T-cell (primary cell): ENCODE measurements around the gene RBM8A. TPM values are rescaled to one million over a fixed set of nuclear protein-coding genes. Genes with fewer than 3 reads are reported as not detected.

ENCODE experiments used
- ATAC-seq, 4 experiments: fragments of 200-7000 bp in 3 of 4; fragments of 150-1000 bp in 1 of 4; cut with Tn5 transposase; replicated peaks in 1 of 4; 1 replicate in 3 of 4; 2 replicates in 1 of 4; pipeline ENCODE4 v1.10.0; 2021; ENCODE audit warnings: moderate library complexity in 3 of 4, mild to moderate bottlenecking in 2 of 4, moderate number of reproducible peaks in 1 of 4
- CTCF ChIA-PET, 2 donors: fragments of 300-600 bp; sonication (Branson Sonifier 250); formaldehyde crosslinking; loops; one replicate each; lab custom pipeline; 2022; ENCODE audit warnings: antibody characterized with exemption in 2 of 2; lab: Charles Lee
- POLR2A ChIA-PET, 2 donors: fragments of 300-600 bp; sonication (Branson Sonifier 250); formaldehyde crosslinking; loops; one replicate each; lab custom pipeline; 2022; ENCODE audit warnings: antibody characterized with exemption in 2 of 2; lab: Charles Lee
- DNase-seq, 35 experiments: peaks; one replicate each; pipeline versions ENCODE4 v3.0.0 to v3.0.0-alpha.2; 2013 to 2023
- H3K27ac ChIP-seq: one replicate; pipeline ENCODE4 v1.5.1; 2013; ENCODE audit warnings: low read length
- H3K27me3 ChIP-seq, 2 experiments: replicated peaks in 1 of 2; 1 replicate in 1 of 2; 2 replicates in 1 of 2; pipeline versions ENCODE4 v1.6.1 to v1.7.0; 2013; ENCODE audit warnings: low read length in 1 of 2, mixed read lengths in 1 of 2; ENCODE audit not compliant: control insufficient read depth in 2 of 2, insufficient read depth in 2 of 2; ENCODE audit errors: extremely low read depth in 1 of 2
- H3K36me3 ChIP-seq, 2 donors: 1 replicate in 1 of 2; 2 replicates in 1 of 2; pipeline versions ENCODE4 v1.6.1 to v1.7.0; 2013; ENCODE audit warnings: low read length in 1 of 2; ENCODE audit not compliant: control insufficient read depth in 2 of 2, insufficient read depth in 1 of 2; ENCODE audit errors: extremely low read depth in 1 of 2
- H3K4me1 ChIP-seq, 2 experiments: 1 replicate in 1 of 2; 2 replicates in 1 of 2; pipeline versions ENCODE4 v1.6.1 to v1.7.0; 2013; ENCODE audit warnings: low read length in 2 of 2, mixed read lengths in 1 of 2; ENCODE audit not compliant: insufficient read depth in 2 of 2, control insufficient read depth in 1 of 2; ENCODE audit errors: extremely low read depth in 1 of 2
- H3K4me3 ChIP-seq, 2 donors: 1 replicate in 1 of 2; 2 replicates in 1 of 2; pipeline versions ENCODE4 v1.5.1 to v1.7.0; 2013; ENCODE audit warnings: mild to moderate bottlenecking in 2 of 2, low read length in 1 of 2, moderate library complexity in 1 of 2; ENCODE audit not compliant: control insufficient read depth in 1 of 2; ENCODE audit errors: extremely low read depth in 1 of 2
- H3K9me3 ChIP-seq: 2 replicates; pipeline ENCODE4 v1.7.0; 2013
- H3K27ac Mint-ChIP-seq, 2 donors: one replicate each; pipeline ENCODE4 v1.8.0; 2020 to 2021; ENCODE audit warnings: mild to moderate bottlenecking in 2 of 2, mixed read lengths in 2 of 2
- H3K27me3 Mint-ChIP-seq, 2 donors: one replicate each; pipeline ENCODE4 v1.8.0; 2021 to 2022; ENCODE audit warnings: mixed read lengths in 2 of 2
- H3K36me3 Mint-ChIP-seq: one replicate; pipeline ENCODE4 v1.8.0; 2021; ENCODE audit warnings: mixed read lengths
- H3K4me1 Mint-ChIP-seq, 3 donors: one replicate each; pipeline ENCODE4 v1.8.0; 2020 to 2022; ENCODE audit warnings: mixed read lengths in 3 of 3, mild to moderate bottlenecking in 1 of 3
- H3K4me3 Mint-ChIP-seq, 3 donors: one replicate each; pipeline ENCODE4 v1.8.0; 2020 to 2022; ENCODE audit warnings: mild to moderate bottlenecking in 3 of 3, mixed read lengths in 3 of 3, moderate library complexity in 3 of 3
- H3K9me3 Mint-ChIP-seq, 3 donors: one replicate each; pipeline ENCODE4 v1.8.0; 2020 to 2022; ENCODE audit warnings: mixed read lengths in 3 of 3
- WGBS: methylation state at CpG from one replicate; pipeline ENCODE4 v1.1.5; 2013; ENCODE audit warnings: missing lambda C conversion rate; ENCODE audit not compliant: insufficient coverage; 5-methylcytosine and 5-hydroxymethylcytosine counted together
- total RNA-seq, 35 experiments: library from RNA in 6 of 35; stranded (reverse) in 6 of 35; fragments of 120-200 nt in 1 of 35; gene quantifications; one replicate each; pipeline versions ENCODE4 v1.2.1 to v1.2.4 and lab custom pipeline; 2013 to 2026

RBM8A gene
- total RNA-seq, 5 donors from 2014 or later (not counting 1 experiment from before 2014, with no cell fraction given) = 124 to 153 (median 130) TPM

DNA sequence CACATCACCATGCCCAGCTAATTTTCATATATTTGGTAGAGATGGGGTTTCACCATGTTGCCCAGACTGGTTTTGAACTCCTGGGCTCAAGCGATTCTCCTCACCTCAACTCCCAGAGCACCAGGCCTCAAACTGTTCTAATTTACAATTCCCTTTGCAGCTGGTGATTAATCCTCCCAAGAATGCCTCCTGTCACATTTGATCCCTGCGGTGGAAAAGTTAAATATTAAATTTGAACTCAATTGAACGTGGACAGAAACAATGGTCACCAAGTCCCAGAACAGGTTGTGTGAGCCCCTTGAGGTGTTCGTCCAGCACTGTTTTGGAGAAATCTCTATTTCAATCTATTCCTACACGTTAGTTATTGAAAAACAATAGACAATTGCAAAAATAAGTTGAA, 39.7 kb downstream of the RBM8A start:
- Mint-ChIP-seq H3K4me1 (peaks cover 12 to 20% (median 16%) of the 10 kb centered on the region in 3 donors), H3K27ac (no peak overlapping the region), H3K4me3 (peak overlapping the region in 2 of 3 donors; percentile 17 to 73), H3K27me3 (peaks cover 17 to 20% of the 10 kb centered on the region in 2 donors), H3K36me3 (no peaks in the 10 kb centered on the region), H3K9me3 (no peaks in the 10 kb centered on the region)
- H3K4me3 ChIP-seq = no peak overlapping the region
- POLR2A ChIA-PET = no interaction called here
- CTCF ChIA-PET = interaction anchor here in 1 of 2 donors (0.7 kb wide), 1 partner anchor 104 kb away, joined by 3 read pairs; no protein-coding TSS in a partner anchor
- ATAC-seq (no peak), DNase-seq (no peak)
- H3K9me3 ChIP-seq = no peaks in the 10 kb centered on the region
- H3K27ac ChIP-seq = no peak overlapping the region
- peaks cover 3 to 14% of the 10 kb centered on the region in 2 experiments for H3K27me3 ChIP-seq
- H3K4me1 ChIP-seq = peaks cover 0 to 17% of the 10 kb centered on the region in 2 experiments
- H3K36me3 ChIP-seq = no peaks in the 10 kb centered on the region
- 100% methylated on average over 1 of the region's 5 CpGs for WGBS

- WGBS = 52% methylated on average over 4 of the region's 8 CpGs
- DNase-seq (no peak), ATAC-seq (no peak)
- Histone ChIP-seq H3K27ac (no peak overlapping the region), H3K36me3 (no peaks in the 10 kb centered on the region), H3K27me3 (peaks cover 3 to 18% of the 10 kb centered on the region in 2 experiments), H3K4me1 (peaks cover 0 to 17% of the 10 kb centered on the region in 2 experiments), H3K4me3 (no peak overlapping the region), H3K9me3 (no peaks in the 10 kb centered on the region)
- ChIA-PET POLR2A (no interaction called here), CTCF (interaction anchor here in 1 of 2 donors (0.5 to 1.6 kb wide), 4 partner anchors 8 to 41 kb away, joined by 3 to 5 read pairs (median 4); partner anchors contain the start of genes NUDT17 and PIAS3)
- Mint-ChIP-seq H3K9me3 (no peaks in the 10 kb centered on the region), H3K4me1 (peaks cover 12 to 20% (median 16%) of the 10 kb centered on the region in 3 donors), H3K4me3 (peak overlapping the region; percentile 58 to 73 (median 72)), H3K27ac (no peak overlapping the region), H3K27me3 (peaks cover 19 to 22% of the 10 kb centered on the region in 2 donors), H3K36me3 (no peaks in the 10 kb centered on the region)
Measured at GRCh38 chr1:145886816-145887215, 40.5 kb downstream of the RBM8A start.

- peaks cover 12 to 20% (median 16%) of the 10 kb centered on the region in 3 donors for H3K4me1 Mint-ChIP-seq
- CTCF ChIA-PET = interaction anchor here in 1 of 2 donors (0.8 to 1.6 kb wide), 4 partner anchors 28 to 41 kb away, joined by 3 to 5 read pairs (median 4); partner anchors contain the start of genes NUDT17, PIAS3 and RBM8A
- peak overlapping the region; percentile 54 to 77 for H3K4me3 ChIP-seq
- peaks cover 0 to 17% of the 10 kb centered on the region in 2 experiments for H3K4me1 ChIP-seq
- peak overlapping the region; percentile 73 to 82 (median 80) for H3K4me3 Mint-ChIP-seq
- no peak for DNase-seq
- H3K9me3 ChIP-seq = no peaks in the 10 kb centered on the region
- POLR2A ChIA-PET = interaction anchor here (0.6 to 0.7 kb wide), 2 partner anchors 36 to 120 kb away, joined by 3 to 6 read pairs; no protein-coding TSS in a partner anchor
- peak in 2 of 4 experiments; percentile 3 to 7 for ATAC-seq
- H3K9me3 Mint-ChIP-seq = no peaks in the 10 kb centered on the region
- H3K27me3 ChIP-seq = peaks cover 3 to 18% of the 10 kb centered on the region in 2 experiments
- peaks cover 19 to 22% of the 10 kb centered on the region in 2 donors for H3K27me3 Mint-ChIP-seq
- H3K27ac Mint-ChIP-seq = no peak overlapping the region
- WGBS = 40% methylated on average over 5 of the region's 11 CpGs
- no peaks in the 10 kb centered on the region for H3K36me3 ChIP-seq
- H3K27ac ChIP-seq = no peak overlapping the region
- H3K36me3 Mint-ChIP-seq = no peaks in the 10 kb centered on the region
Measured at GRCh38 chr1:145886390-145886789, 40.9 kb downstream of the RBM8A start.

GRCh38 chr1:145885738-145886287, 41.5 kb downstream of the RBM8A start, which contains the start of gene ANKRD35:
Gene ANKRD35, minus strand, starts transcription at chr1:145885866. Its CDS starts 108 bp downstream, at chr1:145885758.
- H3K27me3 ChIP-seq = peaks cover 3 to 18% of the 10 kb centered on the region in 2 experiments
- no peaks in the 10 kb centered on the region for H3K36me3 Mint-ChIP-seq
- peaks cover 0 to 17% of the 10 kb centered on the region in 2 experiments for H3K4me1 ChIP-seq
- 0% methylated on average over 33 of the region's 36 CpGs for WGBS
- POLR2A ChIA-PET = interaction anchor here (0.6 to 1.0 kb wide), 4 partner anchors 28 to 121 kb away, joined by 3 to 6 read pairs (median 3); partner anchors contain the start of gene POLR3C (in 1 of the 2)
- H3K9me3 Mint-ChIP-seq = no peaks in the 10 kb centered on the region
- H3K4me3 ChIP-seq = peak within 1 kb of the TSS; percentile 54 to 77
- DNase-seq (peak; percentile 75 to 94 (median 88)), ATAC-seq (peak; percentile 98 to 100 (median 99))
- CTCF ChIA-PET = interaction anchor here in 1 of 2 donors (0.7 to 1.6 kb wide), 6 partner anchors 14 to 72 kb away, joined by 3 to 5 read pairs (median 3); partner anchors contain the start of genes LIX1L, NUDT17, PIAS3 and RBM8A
- H3K36me3 ChIP-seq = no peaks in the 10 kb centered on the region
- H3K4me1 Mint-ChIP-seq = peaks cover 12 to 20% (median 16%) of the 10 kb centered on the region in 3 donors
- peak within 1 kb of the TSS; percentile 73 to 82 (median 80) for H3K4me3 Mint-ChIP-seq
- peaks cover 19 to 22% of the 10 kb centered on the region in 2 donors for H3K27me3 Mint-ChIP-seq
- H3K27ac ChIP-seq = no peak within 1 kb of the TSS
- H3K27ac Mint-ChIP-seq = peak within 1 kb of the TSS; percentile 22 to 48
- H3K9me3 ChIP-seq = no peaks in the 10 kb centered on the region

DNA sequence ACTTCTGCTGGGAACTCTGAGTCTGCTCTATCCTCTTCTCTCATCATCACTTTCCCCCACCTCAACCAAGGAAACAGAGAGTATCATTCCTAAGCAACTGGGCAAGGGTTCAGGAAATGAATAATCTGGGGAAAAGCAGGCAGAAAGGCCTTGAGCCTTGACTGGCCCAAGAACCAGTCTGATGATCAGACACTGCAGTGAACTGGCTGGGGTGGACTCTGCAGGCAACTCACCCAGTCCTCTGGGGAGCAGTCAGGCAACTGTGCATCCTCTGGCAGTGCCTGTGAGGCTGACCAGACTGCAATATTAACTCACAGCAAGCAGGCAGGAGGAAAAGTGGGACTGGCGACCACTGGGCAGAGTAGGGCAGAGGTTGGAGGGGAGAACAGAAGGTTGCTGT, 42.6 kb downstream of the RBM8A start:
- peak overlapping the region; percentile 73 to 82 (median 80) for H3K4me3 Mint-ChIP-seq
- H3K4me1 Mint-ChIP-seq = peaks cover 12 to 20% (median 16%) of the 10 kb centered on the region in 3 donors
- H3K36me3 ChIP-seq = no peaks in the 10 kb centered on the region
- H3K27ac Mint-ChIP-seq = peak overlapping the region in 1 of 2 donors; percentile 48
- no peak overlapping the region for H3K4me3 ChIP-seq
- ChIA-PET CTCF (no interaction called here), POLR2A (interaction anchor here in 1 of 2 donors (0.6 kb wide), 1 partner anchor 135 kb away, joined by 4 read pairs; no protein-coding TSS in a partner anchor)
- no peak for DNase-seq
- H3K27me3 Mint-ChIP-seq = peaks cover 19 to 22% of the 10 kb centered on the region in 2 donors
- H3K9me3 Mint-ChIP-seq = no peaks in the 10 kb centered on the region
- H3K36me3 Mint-ChIP-seq = no peaks in the 10 kb centered on the region
- peaks cover 0 to 17% of the 10 kb centered on the region in 2 experiments for H3K4me1 ChIP-seq
- no peaks in the 10 kb centered on the region for H3K9me3 ChIP-seq
- WGBS = 81% methylated on average over 1 of the region's 1 CpG
- ATAC-seq = no peak
- H3K27ac ChIP-seq = no peak overlapping the region
- H3K27me3 ChIP-seq = peaks cover 3 to 18% of the 10 kb centered on the region in 2 experiments

- POLR2A ChIA-PET = no interaction called here
- Histone ChIP-seq H3K27ac (no peak overlapping the region), H3K4me1 (no peaks in the 10 kb centered on the region), H3K36me3 (no peaks in the 10 kb centered on the region), H3K27me3 (peaks cover under 1 to 17% of the 10 kb centered on the region in 2 experiments), H3K4me3 (no peak overlapping the region), H3K9me3 (no peaks in the 10 kb centered on the region)
- ATAC-seq (no peak), DNase-seq (no peak)
- Mint-ChIP-seq H3K9me3 (no peaks in the 10 kb centered on the region), H3K36me3 (no peaks in the 10 kb centered on the region), H3K4me3 (no peak overlapping the region), H3K4me1 (peaks cover 3% of the 10 kb centered on the region in 3 donors), H3K27me3 (peaks cover 17 to 18% of the 10 kb centered on the region in 2 donors), H3K27ac (no peak overlapping the region)
- WGBS = 71% methylated on average over 2 of the region's 5 CpGs
- CTCF ChIA-PET = interaction anchor here (0.5 to 0.6 kb wide), 2 partner anchors 33 to 127 kb away, joined by 3 to 7 read pairs; no protein-coding TSS in a partner anchor
Measured at GRCh38 chr1:145879775-145880174, 47.5 kb downstream of the RBM8A start.
